ENCODE measurements around the gene KIAA0586. TPM values are rescaled to one million over a fixed set of nuclear protein-coding genes. Genes with fewer than 3 reads are reported as not detected.
"Not testable (repeated sequence)": the region's sequence is repeated elsewhere in the genome, so short reads cannot be mapped to it uniquely, and the experiment has no call there.

Gene KIAA0586
- total RNA-seq, 4 donors from 2014 or later: 10.8 to 17.1 (median 13.9) TPM

DNA sequence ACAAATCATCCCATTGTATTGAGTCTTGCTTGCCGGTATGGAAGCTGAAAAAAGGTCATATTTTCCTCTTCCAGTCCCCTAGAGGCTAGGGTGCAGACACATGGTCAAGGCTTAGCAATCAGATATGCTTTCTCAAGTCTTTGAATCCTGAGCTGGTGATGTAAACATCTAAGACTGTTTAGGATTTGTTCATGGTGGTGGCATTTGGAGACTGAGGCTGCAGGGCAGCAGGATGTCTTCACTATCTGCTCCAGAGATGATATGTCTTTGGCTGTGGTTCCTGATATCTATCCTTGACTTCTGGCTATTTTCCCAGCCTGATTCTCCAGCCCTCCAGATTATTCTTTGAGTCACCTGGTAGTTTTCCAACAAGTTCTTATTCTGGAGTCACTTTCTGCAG lies 159.8 kb downstream of the KIAA0586 start:
- H3K27me3 ChIP-seq: no peaks in the 10 kb centered on the region
- H3K27ac ChIP-seq (replicated peaks in 1 of 4): no peak overlapping the region
- no peaks in the 10 kb centered on the region for H3K9me3 ChIP-seq
- H3K36me3 ChIP-seq: no peaks in the 10 kb centered on the region
- H3K4me3 ChIP-seq: no peak overlapping the region
- no peaks in the 10 kb centered on the region for H3K4me1 ChIP-seq
- intact Hi-C loops (cut with DNase I): no loop called here
- WGBS: 24% methylated on average over 1 of the region's 1 CpG
- peak; percentile 68 for DNase-seq (ENCODE audit: extremely low spot score)
- TF ChIP-seq POLR2A (IDR thresholded peaks at IDR 0.05; ENCODE audit: low read depth) (no peak), EP300 (IDR thresholded peaks at IDR 0.05) (no peak), POLR2AphosphoS5 (IDR thresholded peaks at IDR 0.05) (no peak)
- TF ChIP-seq, protein P1, sequence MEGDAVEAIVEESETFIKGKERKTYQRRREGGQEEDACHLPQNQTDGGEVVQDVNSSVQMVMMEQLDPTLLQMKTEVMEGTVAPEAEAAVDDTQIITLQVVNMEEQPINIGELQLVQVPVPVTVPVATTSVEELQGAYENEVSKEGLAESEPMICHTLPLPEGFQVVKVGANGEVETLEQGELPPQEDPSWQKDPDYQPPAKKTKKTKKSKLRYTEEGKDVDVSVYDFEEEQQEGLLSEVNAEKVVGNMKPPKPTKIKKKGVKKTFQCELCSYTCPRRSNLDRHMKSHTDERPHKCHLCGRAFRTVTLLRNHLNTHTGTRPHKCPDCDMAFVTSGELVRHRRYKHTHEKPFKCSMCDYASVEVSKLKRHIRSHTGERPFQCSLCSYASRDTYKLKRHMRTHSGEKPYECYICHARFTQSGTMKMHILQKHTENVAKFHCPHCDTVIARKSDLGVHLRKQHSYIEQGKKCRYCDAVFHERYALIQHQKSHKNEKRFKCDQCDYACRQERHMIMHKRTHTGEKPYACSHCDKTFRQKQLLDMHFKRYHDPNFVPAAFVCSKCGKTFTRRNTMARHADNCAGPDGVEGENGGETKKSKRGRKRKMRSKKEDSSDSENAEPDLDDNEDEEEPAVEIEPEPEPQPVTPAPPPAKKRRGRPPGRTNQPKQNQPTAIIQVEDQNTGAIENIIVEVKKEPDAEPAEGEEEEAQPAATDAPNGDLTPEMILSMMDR (IDR thresholded peaks at IDR 0.05): no peak

DNA sequence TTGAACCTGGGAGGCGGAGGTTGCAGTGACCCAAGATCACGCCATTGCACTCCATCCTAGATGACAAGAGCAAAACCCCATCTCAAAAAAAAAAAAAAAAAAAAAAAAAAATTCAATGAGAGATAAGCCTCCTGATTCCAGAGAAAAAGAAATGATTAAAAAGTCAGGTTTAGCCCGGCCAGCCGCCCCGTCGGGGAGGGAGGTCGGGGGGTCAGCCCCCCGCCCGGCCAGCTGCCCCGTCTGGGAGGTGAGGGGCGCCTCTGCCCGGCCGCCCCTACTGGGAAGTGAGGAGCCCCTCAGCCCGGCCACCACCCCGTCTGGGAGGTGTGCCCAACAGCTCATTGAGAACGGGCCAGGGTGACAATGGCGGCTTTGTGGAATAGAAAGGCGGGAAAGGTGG lies 160.8 kb downstream of the KIAA0586 start:
- 98% methylated on average over 11 of the region's 18 CpGs for WGBS
- H3K36me3 ChIP-seq; H3K9me3 ChIP-seq; H3K4me3 ChIP-seq; H3K27me3 ChIP-seq; H3K4me1 ChIP-seq; H3K27ac ChIP-seq (replicated peaks in 1 of 4); intact Hi-C loops (cut with DNase I): not testable (repeated sequence)
- DNase-seq (ENCODE audit: extremely low spot score): peak; percentile 50

DNA sequence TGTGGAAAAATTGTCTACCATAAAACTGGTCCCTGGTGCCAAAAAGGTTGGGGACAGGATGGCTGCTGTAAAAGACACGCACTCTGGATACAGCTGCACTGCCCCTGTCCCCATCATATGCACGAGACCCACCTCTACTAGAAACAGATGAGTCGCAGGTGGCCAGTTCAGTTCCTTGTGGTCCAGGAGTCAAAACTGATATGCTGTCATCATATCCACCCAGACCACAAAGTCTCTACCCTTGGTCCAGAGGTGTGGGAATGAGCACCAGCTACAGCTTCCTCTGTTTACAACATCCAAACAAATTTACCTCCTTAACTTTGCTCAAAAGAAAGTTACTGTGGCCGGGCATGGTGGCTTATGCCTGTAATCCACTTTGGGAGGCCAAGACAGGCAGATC lies 166.5 kb downstream of the KIAA0586 start:
- Histone ChIP-seq H3K9me3 (no peaks in the 10 kb centered on the region), H3K27me3 (no peaks in the 10 kb centered on the region), H3K4me3 (no peak overlapping the region), H3K4me1 (no peaks in the 10 kb centered on the region), H3K36me3 (no peaks in the 10 kb centered on the region), H3K27ac (replicated peaks in 1 of 4) (no peak overlapping the region)
- peak; percentile 57 for DNase-seq (ENCODE audit: extremely low spot score)
- TF ChIP-seq POLR2AphosphoS5 (IDR thresholded peaks at IDR 0.05): no peak
- no peak for TF ChIP-seq POLR2A (IDR thresholded peaks at IDR 0.05; ENCODE audit: low read depth)
- WGBS: 100% methylated on average over 2 of the region's 4 CpGs
- intact Hi-C loops (cut with DNase I): no loop called here

DNA sequence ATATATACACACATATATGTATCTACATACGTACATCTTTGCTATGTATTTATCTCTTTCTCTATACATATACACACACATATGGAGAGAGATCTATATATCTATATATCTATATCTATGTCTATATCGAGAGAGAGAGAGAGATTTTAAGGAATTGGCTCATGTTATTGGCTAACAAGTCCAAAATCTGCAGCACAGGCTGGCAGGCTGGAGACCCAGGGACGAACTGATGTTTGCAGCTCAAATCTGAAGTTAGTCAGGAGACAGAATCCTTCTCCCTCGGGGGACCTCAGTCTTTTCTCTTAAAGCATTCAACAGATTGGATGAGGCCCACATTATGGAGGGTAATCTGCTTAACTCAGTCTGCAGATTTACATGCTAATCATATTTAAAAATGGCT lies 169.5 kb downstream of the KIAA0586 start:
- no peaks in the 10 kb centered on the region for H3K9me3 ChIP-seq
- 87% methylated on average over 4 of the region's 4 CpGs for WGBS
- no peaks in the 10 kb centered on the region for H3K36me3 ChIP-seq
- TF ChIP-seq POLR2A (IDR thresholded peaks at IDR 0.05; ENCODE audit: low read depth): no peak
- no peak for TF ChIP-seq POLR2AphosphoS5 (IDR thresholded peaks at IDR 0.05)
- no peak for TF ChIP-seq EP300 (IDR thresholded peaks at IDR 0.05)
- TF ChIP-seq, protein P1 (IDR thresholded peaks at IDR 0.05): no peak
- no peak overlapping the region for H3K4me3 ChIP-seq
- no peak overlapping the region for H3K27ac ChIP-seq (replicated peaks in 1 of 4)
- DNase-seq (ENCODE audit: extremely low spot score): peak; percentile 62
- intact Hi-C loops (cut with DNase I): no loop called here
- H3K27me3 ChIP-seq: no peaks in the 10 kb centered on the region
- H3K4me1 ChIP-seq: no peaks in the 10 kb centered on the region

DNA sequence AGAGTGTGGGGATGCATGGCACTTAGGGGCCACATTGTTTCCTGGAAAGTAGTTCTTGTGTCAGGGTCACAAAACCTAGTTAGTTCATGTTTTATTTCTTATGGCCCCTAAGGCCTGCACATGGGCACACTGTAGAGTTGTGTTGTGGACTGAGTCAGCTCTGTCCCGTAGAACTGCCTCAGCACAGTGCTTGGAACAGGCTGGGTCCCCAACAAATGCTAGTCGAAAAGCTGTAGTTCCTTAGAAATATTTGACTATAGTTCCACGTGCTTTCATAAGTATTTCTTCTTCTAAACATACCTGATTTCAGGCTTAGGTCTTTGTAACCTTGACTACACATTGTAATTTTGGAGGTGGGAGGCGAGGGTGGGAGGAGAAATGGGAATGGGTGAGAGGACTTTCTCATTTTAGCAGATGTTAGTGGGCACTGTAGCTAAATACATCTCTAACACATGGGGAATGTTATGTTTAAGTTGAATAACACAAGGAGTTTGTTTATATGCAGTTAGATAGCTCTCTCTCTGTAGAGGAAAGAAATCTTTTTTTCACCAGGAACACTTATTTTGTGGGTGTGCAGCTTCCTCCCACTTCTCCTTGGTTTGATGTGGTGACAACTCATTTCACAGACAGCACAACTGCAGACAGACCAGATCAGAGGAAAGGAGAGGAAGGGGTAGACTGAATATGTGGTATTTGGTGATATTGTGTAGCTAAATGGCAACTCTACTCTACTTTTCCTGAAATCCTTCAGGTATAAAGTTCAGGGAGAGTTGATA lies 170.7 kb downstream of the KIAA0586 start:
- DNase-seq (ENCODE audit: extremely low spot score): peak; percentile 55
- no peak for TF ChIP-seq POLR2A (IDR thresholded peaks at IDR 0.05; ENCODE audit: low read depth)
- TF ChIP-seq, protein P1 (IDR thresholded peaks at IDR 0.05): no peak
- no peaks in the 10 kb centered on the region for H3K4me1 ChIP-seq
- H3K4me3 ChIP-seq: no peak overlapping the region
- WGBS: 75% methylated on average over 4 of the region's 4 CpGs
- no peaks in the 10 kb centered on the region for H3K27me3 ChIP-seq
- H3K27ac ChIP-seq (replicated peaks in 1 of 4): no peak overlapping the region
- intact Hi-C loops (cut with DNase I): no loop called here
- no peaks in the 10 kb centered on the region for H3K36me3 ChIP-seq
- no peaks in the 10 kb centered on the region for H3K9me3 ChIP-seq
